GM23248 (cell line): ENCODE results near the gene SGMS1.

Source experiments
- EZH2 ChIP-seq: fragments of 200-600 bp; sonication (generic); IDR thresholded peaks from 2 replicates; pipeline ENCODE4 v1.6.1; 2018; ENCODE audit warnings: antibody characterized with exemption, mild to moderate bottlenecking; ENCODE audit not compliant: insufficient read depth, poor library complexity, severe bottlenecking
- EZH2phosphoT487 ChIP-seq: fragments of 200-600 bp; sonication (generic); IDR thresholded peaks from 2 replicates; pipeline ENCODE4 v1.6.1; 2018; ENCODE audit warnings: antibody characterized with exemption, moderate library complexity, mild to moderate bottlenecking, low read depth; ENCODE audit not compliant: insufficient read depth

GRCh38 chr10:50580262-50580891 lies 43.4 kb downstream of the SGMS1 start:
- TF ChIP-seq EZH2phosphoT487 (no peak), EZH2 (no peak)
